Fibroblast of skin of abdomen (primary cell): ENCODE results near the gene UAP1L1.
"Not testable (repeated sequence)": the region's sequence is repeated elsewhere in the genome, so short reads cannot be mapped to it uniquely, and the experiment has no call there.

Experiments used
- DNase-seq: peaks from one replicate; pipeline ENCODE4 v3.0.0-alpha.2; 2013

UAP1L1 gene

GRCh38 chr9:137057545-137057944 lies 19.8 kb upstream of the UAP1L1 start:
- no peak for DNase-seq

- no peak for DNase-seq
Observed at GRCh38 chr9:137058521-137059234, 18.6 kb upstream of the UAP1L1 start.

DNA sequence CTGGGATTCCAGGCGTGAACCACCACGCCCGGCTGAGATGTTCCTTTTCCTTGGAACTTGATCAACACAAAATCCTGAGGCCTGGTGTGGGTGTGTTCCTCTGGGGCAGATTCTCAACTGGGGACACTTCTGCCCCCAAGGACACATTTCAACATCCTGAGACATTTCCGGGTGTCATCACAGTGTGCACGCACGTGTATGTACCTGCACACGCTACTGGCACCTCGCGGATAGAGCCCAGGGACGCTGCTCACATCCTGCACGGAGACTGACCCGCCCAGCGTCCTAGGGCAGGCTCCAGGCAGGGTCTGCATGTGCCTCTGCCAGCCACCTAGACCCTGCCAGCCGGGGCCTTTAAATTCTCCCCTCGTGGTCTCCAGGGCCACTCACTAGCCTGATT lies 14.9 kb upstream of the UAP1L1 start:
- DNase-seq, result no peak

- DNase-seq, result not testable (repeated sequence)
Observed at GRCh38 chr9:137062798-137063197, 14.5 kb upstream of the UAP1L1 start.

- no peak for DNase-seq
Observed at GRCh38 chr9:137063311-137064026, 13.8 kb upstream of the UAP1L1 start.

DNA sequence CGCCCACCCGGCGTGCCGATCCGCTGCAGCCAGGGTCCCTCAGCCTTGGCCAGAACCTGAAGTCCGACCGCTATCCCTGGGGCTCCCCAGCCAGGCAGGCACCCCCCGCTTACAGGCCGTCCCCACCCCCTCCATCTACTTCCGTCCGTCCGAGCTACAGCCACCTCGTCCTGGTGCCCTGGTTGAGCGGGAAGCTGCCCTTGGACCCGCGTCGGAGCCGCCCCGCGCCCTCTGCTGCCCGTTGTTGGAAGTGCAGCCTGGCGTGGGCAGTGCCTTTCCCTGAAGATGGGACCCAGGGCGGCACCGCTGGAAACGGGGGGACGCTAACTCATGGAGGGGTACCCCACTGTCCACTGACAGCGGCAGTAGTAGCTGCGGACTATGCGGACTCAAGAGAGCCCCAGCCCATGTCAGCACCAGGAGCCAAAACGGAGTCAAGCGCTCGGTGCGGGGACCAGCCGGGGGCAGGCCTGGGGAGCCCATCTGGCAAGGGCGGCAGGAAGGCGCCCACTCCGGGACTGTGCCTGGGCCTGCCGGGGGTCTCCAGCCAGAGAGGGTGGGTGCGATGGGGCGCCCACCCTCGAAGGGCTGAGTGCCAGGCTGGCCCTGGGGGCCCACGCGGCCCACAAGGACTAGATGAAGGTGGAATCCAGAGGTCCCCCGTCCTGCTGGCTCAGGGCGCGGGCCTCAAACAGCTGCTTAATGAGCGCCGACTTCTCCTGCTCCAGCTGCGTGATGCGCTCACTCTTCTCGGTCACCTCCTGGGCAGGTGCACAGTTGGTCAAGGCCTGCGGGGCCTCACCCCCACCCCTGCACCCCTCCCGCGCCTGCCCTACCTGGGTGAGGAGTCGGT lies 13.1 kb upstream of the UAP1L1 start:
- DNase-seq, result peak; percentile 31

- no peak for DNase-seq
Observed at GRCh38 chr9:137064880-137065164, 12.5 kb upstream of the UAP1L1 start.

DNA sequence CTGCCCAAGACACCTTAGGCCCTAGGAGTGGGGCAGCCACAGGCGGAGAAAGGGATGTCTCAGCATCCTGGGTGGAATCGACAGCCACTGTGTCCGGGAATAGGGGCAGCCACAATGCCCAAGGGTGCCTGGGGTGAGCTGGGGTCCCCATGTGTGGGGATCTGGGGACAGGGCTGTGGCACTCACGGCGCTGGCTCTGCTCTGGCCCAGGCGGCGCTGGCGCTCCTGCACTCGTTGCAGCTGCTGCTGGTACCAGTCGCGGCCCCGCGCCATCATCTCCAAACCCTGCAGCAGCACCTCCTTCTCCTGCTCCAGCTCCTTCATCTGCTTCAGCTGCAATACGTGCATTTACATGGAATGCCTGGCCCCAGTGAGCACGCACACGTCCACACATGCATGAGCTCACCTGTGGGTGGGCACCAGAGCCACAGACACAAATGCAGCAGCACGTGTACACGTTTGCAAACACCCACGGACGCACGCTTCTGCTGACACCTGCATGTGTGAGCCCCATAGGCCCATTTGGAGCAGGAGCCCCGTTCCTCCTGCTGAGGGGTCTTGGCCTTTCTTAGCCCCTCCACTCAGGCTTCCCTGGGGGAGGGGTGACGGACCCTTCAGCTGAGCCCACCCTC lies 11.9 kb upstream of the UAP1L1 start:
- no peak for DNase-seq

DNA sequence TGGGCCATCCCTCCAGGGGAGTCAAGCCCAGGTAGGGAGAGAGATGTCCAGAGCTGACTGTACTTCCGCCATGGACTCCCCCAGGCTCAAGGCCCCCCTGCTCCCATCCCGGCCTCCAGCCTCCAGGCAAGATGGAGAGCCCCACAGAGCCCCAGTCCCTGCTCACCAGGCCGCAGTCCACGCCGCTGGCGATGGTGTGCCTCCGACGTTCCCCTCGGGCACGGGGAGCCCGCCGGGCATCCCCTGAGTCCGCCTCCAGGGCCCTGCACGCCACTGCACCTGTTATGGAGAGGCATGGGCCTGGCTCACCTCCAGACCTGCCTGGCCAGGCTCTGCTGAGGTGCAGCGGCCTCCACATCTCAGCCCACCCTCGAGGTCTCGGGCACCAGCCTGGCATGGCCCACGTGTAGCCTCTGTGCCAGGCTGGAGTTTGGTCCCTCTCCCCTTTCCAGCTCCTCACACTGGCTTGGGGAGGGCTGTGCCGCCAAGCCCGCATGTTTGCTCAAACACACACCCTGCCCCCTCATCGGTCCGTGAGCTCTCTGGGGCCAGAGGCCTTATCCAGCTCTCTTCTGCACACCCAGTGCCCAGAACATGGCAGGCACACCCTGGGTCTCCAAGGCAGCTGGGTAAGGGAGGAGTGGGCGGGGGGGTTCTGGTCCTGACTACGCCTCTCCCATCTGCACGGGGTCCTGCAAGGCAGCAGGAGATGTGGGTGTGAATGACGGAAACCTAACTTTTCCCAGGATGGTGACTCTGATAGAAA lies 11.0 kb upstream of the UAP1L1 start:
- no peak for DNase-seq

DNA sequence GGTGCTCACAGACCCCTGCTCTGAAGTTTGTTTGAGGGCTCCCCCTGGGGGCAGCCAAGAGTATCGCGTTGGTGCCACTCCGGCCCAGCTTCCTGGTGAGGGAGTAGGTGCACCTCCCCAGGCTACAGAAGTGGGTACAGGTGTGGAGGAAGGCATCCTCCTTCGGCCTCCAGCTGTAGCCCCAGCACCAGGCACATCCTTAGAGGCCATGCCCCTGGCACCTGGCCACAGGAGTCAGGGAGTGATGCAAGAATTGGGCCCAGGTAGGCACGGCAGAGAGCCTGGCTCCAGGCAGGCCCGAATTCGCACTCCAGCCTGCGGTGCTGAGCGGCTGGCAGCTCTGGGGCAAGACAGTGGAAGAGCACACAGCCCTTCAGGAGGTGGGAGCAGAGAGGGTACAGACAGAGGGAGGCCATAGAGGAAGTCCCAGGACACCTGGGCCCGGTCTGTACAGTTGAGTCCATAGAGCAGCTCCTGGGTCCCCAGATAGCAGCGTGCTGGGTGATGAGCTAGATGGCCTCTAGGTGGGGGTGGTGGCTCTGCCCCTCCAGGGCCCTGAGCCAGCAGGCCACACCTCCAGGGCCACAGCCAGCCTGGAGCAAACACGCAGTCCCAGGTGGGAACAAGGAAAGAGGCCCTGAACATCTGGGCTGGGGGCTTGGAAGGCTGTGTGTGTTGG lies 9.3 kb upstream of the UAP1L1 start:
- peak; percentile 68 for DNase-seq

DNA sequence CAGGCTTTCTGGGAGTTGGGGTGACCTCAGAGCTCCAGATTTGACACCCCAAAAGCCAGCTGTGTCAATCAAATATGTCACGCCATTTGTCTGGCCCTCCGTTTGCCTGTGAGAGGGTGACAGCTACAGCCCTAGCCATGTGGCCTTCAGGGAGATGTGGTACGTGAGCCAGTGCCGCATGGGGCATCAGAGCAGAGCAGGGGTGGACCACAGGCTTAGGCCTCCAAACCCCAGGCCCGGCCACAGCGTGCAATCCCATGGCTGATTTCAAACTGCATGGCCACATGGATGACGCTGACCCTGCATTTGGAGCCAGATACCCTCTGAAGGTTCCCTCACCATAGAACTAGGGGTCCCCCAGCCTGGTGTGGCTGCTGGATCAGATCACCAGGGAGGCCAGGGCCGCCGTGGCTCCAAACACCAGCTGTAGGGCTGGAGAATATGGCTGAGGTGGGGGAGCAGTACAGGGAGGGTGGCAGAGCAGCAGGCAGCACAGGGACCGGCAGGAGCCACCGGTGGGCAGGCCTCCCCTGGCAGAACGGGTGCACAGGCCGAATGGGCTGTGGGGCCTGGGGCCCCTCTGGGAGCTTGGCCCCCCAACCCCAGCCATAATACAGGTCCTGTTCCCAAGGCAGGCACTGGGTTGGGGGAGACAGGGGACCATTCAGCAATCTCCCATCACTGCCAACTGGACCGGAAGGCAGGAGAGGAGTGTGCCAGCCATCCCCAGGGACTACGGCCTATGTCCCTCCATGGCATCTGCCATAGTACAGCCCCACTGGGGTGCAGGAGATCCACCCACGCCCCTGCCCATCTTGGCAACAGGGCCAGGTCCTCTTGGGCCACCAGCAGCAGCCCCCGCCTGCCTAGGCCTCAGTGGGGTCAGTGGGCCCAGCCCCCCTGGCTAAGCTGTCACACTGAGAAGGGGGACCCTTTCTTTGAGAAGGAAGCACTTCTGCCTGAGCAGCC lies 8.5 kb upstream of the UAP1L1 start:
- no peak for DNase-seq

DNA sequence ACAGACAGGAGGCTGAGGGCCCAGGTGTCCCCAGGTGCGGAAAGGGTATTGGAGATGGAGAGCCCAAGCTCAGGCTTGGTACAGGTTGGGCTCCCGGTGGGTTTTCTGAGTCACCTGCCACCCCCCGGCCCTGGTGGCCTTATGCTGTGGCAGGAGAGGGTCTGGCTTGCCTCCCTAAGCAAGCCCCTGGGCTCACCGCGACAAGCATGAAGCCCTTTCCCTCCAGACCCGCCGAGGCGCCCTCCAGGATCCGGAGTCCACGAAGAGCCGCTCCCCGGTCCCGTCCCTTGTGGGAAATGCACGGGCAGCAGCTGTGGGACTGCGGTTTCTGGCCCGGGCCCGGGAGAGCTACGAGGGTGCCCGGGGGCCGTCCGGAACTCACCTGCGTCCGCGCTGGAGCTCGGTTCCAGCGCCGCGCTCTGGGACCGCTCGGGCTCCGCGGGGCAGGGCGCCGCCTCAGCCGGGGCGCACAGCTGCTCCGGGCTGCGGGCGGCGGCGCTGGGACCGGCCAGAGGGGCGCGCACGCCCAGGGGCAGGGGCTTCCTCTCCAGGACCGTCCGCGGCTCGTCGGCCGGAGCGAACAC lies 7.7 kb upstream of the UAP1L1 start:
- no peak for DNase-seq

GRCh38 chr9:137070201-137070905 lies 7.0 kb upstream of the UAP1L1 start, which contains the start of gene SAPCD2:
TSS of gene SAPCD2 (minus strand) at chr9:137070557. CDS start at chr9:137070460, 97 bp downstream.
- peak; percentile 81 for DNase-seq

GRCh38 chr9:137070906-137071275 lies 6.4 kb upstream of the UAP1L1 start:
- no peak for DNase-seq

- no peak for DNase-seq
Observed at GRCh38 chr9:137071282-137071681, 6.0 kb upstream of the UAP1L1 start.

DNA sequence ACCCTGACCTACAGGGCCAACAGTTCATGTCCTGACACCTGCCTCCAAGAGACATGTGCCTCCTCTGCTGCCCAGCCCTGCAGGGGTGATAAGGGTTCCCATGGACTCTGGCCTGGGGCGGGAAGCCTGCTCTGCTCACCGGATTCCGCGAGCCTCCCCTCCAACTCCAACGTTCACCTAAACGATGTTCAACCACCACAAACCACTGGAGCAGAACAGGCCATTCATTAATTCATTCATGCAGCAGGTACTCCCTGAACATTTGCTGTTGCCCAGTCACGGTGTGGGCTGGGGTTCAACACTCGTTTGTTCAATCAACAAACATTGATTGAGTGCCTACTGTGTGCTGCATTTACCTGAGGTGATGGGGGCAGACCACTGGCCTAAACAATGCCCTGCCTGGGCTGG lies 3.3 kb upstream of the UAP1L1 start:
- no peak for DNase-seq

DNA sequence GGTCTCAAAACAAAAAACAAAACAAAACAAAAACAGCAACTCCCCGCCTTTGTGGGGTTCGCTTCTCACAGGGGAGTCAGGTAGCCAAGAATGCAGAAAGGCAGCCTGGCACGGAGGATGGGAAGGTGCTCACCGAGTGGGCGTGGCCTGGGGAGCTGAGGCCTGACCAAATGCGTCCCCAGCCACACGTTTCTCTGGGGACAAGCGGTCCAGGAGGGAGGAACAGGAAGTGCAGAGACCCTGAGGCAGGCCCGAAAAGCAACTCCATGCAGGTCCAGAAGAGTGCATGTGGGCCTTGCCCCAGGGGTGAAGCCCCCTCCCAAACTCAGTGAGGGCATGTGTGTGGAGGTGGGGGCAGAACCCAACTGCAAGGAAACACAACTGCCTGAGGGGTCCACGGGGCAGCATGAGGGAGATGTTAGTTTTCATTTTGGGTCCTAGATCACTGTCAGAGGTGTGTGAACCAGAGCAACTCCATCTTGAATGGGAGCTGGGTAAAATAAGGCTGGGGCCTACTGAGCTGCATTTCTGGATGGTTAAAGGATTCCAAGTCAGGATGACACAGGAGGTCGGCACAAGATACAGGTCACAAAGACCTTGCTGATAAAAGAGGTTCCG lies 2.6 kb upstream of the UAP1L1 start:
- DNase-seq, result no peak

GRCh38 chr9:137075275-137075775 lies 2.0 kb upstream of the UAP1L1 start:
- no peak for DNase-seq

- no peak for DNase-seq
Observed at GRCh38 chr9:137076636-137077009, 694 bp upstream of the UAP1L1 start.
